A549 treated with AZD9567 at 1 μM for 4 hours (cell line): ENCODE measurements around the gene ERN2. TPM values are rescaled to one million over a fixed set of nuclear protein-coding genes. Genes with fewer than 3 reads are reported as not detected.

Source experiments
- total RNA-seq: library from RNA; stranded (reverse); fragments of 200-300 nt; extraction: Qiagen RNA extraction; gene quantifications from 5 replicates; pipeline ENCODE4 v1.2.3, GENCODE V29; 2022; ENCODE audit not compliant: insufficient read depth

ERN2 gene
- total RNA-seq: not detected in 5 replicates

GRCh38 chr16:23712976-23713375 is at the start of gene ERN2:
Gene ERN2, minus strand, starts transcription at chr16:23713222. Its CDS starts 35 bp downstream, at chr16:23713187.

GRCh38 chr16:23754594-23755483 is 41.8 kb upstream of the ERN2 start, which contains the start of gene CHP2:
Gene CHP2, plus strand, starts transcription at chr16:23755026. Its CDS starts 24 bp downstream, at chr16:23755050.

GRCh38 chr16:23678430-23679273 is 34.4 kb downstream of the ERN2 start, which contains the start of gene PLK1:
Gene PLK1, plus strand, starts transcription at chr16:23678889. Its CDS starts 44 bp downstream, at chr16:23678933.

GRCh38 chr16:23640931-23641765 is 71.9 kb downstream of the ERN2 start, which contains the start of the genes DCTN5 and PALB2:
Gene DCTN5, plus strand, starts transcription at chr16:23641466. Its CDS starts 77 bp downstream, at chr16:23641543.
Gene PALB2, minus strand, starts transcription at chr16:23641310. Its CDS starts 153 bp downstream, at chr16:23641157.

Other genes starting within 250 kb of the ERN2 start
- gene GGA2, start 202.7 kb downstream of the ERN2 start, total RNA-seq: 28.5 to 33.8 TPM (median 30.3 TPM) in 5 replicates
- 15.3 to 30.0 TPM (median 28.6 TPM) in 5 replicates for gene EARS2, start 155.9 kb downstream of the ERN2 start, total RNA-seq
- gene UBFD1, start 155.5 kb downstream of the ERN2 start, total RNA-seq: 43.8 to 54.0 TPM (median 47.9 TPM) in 5 replicates
- gene NDUFAB1, start 116.9 kb downstream of the ERN2 start, total RNA-seq: 157 to 196 TPM (median 190 TPM) in 5 replicates
- gene PALB2, start 71.9 kb downstream of the ERN2 start, total RNA-seq: 10.7 to 13.4 TPM (median 11.5 TPM) in 5 replicates
- gene DCTN5, start 71.8 kb downstream of the ERN2 start, total RNA-seq: 54.5 to 72.2 TPM (median 71.8 TPM) in 5 replicates
- 143 to 160 TPM (median 152 TPM) in 5 replicates for gene PLK1, start 34.3 kb downstream of the ERN2 start, total RNA-seq
- gene CHP2, start 41.8 kb upstream of the ERN2 start, total RNA-seq: 0.05 TPM in 1 of 5 replicates, not detected in the others
- 0.08 to 0.25 TPM (median 0.21 TPM) in 4 of 5 replicates, not detected in the other for gene PRKCB, start 122.8 kb upstream of the ERN2 start, total RNA-seq